K562 (cell line): ENCODE results near the gene PITHD1. TPM values are rescaled to one million over a fixed set of nuclear protein-coding genes. Genes with fewer than 3 reads are reported as not detected.
A peak's percentile ranks its signal among the peaks of the same experiment; 100 is the strongest.

ENCODE experiments used
- ATAC-seq: fragments of 200-7000 bp; cut with Tn5 transposase; 3 replicates; pipeline ENCODE4 v1.9.1; 2020; ENCODE audit warnings: moderate library complexity
- BruUV-seq: library from RNA; stranded (reverse); fragments of 400-500 nt; replicated peaks from 2 replicates; lab custom pipeline; 2021; lab: Mats Ljungman, UMichigan
- CTCF ChIA-PET: fragments of 300-600 bp; formaldehyde crosslinking; extraction: SDS; loops from one replicate; lab custom pipeline; 2021; ENCODE audit warnings: low intra/inter-chr PET ratio; lab: Yijun Ruan, JAX
- POLR2A ChIA-PET: fragments of 300-600, 350-650 bp; sonication (Branson Sonifier 250); formaldehyde crosslinking; extraction: SDS; loops from one replicate; lab custom pipeline; 2021; ENCODE audit warnings: antibody characterized with exemption, inconsistent platforms; lab: Yijun Ruan, JAX
- DNase-seq, 4 experiments: peaks; one replicate each; pipeline versions ENCODE4 v3.0.0 to v3.0.0-alpha.2; 2011 to 2018; ENCODE audit warnings: low spot score in 3 of 4, mixed read lengths in 3 of 4; ENCODE audit errors: extremely low read depth in 1 of 4
- FAIRE-seq: peaks from 2 replicates; lab custom pipeline; 2011; peaks lifted over from hg19 to GRCh38; lab: Jason Lieb, UNC
- H2AFZ ChIP-seq: 2 replicates; pipeline ENCODE4 v1.6.0; 2011; ENCODE audit warnings: low read depth, low read length, control low read depth, inconsistent platforms
- H3K27ac ChIP-seq: fragments of 200-600 bp; 3 replicates; pipeline ENCODE4 v1.8.0; 2011; ENCODE audit warnings: low read depth, mild to moderate bottlenecking, control low read depth, inconsistent platforms, low read length, moderate library complexity, mixed read lengths; ENCODE audit errors: extremely low read depth
- H3K27me3 ChIP-seq, 2 experiments: fragments of 300-600 bp in 1 of 2; 2 replicates in 1 of 2; 3 replicates in 1 of 2; pipeline versions ENCODE4 v1.6.0 to v1.8.0; 2011; ENCODE audit warnings: inconsistent platforms in 2 of 2, low read length in 2 of 2, mild to moderate bottlenecking in 1 of 2, mixed read lengths in 1 of 2, moderate library complexity in 1 of 2; ENCODE audit not compliant: control insufficient read depth in 2 of 2, insufficient read depth in 2 of 2
- H3K36me3 ChIP-seq: fragments of 300-600 bp; 3 replicates; pipeline ENCODE4 v1.8.0; 2011; ENCODE audit warnings: mild to moderate bottlenecking, low read length, inconsistent platforms; ENCODE audit not compliant: control insufficient read depth, insufficient read depth
- H3K4me1 ChIP-seq, 2 experiments: fragments of 200-600 bp in 1 of 2; replicated peaks in 1 of 2; 2 replicates in 1 of 2; 3 replicates in 1 of 2; pipeline versions ENCODE4 v1.5.1 to v1.8.0; 2011; ENCODE audit warnings: inconsistent platforms in 2 of 2, low read length in 2 of 2, mild to moderate bottlenecking in 1 of 2, mixed read lengths in 1 of 2, moderate library complexity in 1 of 2; ENCODE audit not compliant: control insufficient read depth in 2 of 2, insufficient read depth in 2 of 2
- H3K4me2 ChIP-seq: 2 replicates; pipeline ENCODE4 v1.6.1; 2011; ENCODE audit warnings: low read length, control low read depth, inconsistent platforms, mixed read lengths; ENCODE audit not compliant: insufficient read depth
- H3K4me3 ChIP-seq: fragments of 200-600 bp; sonication (generic), shearing (Covaris generic); 2 replicates; pipeline ENCODE4 v1.5.1; 2016; ENCODE audit warnings: control low read depth, inconsistent platforms
- H3K79me2 ChIP-seq: fragments of 200-600 bp; 3 replicates; pipeline ENCODE4 v1.8.0; 2011; ENCODE audit warnings: low read length, inconsistent platforms; ENCODE audit not compliant: control insufficient read depth, insufficient read depth
- H3K9ac ChIP-seq, 2 experiments: 2 replicates each; pipeline versions ENCODE4 v1.6.0 to v1.6.1; 2011; ENCODE audit warnings: low read depth in 2 of 2, low read length in 2 of 2, control low read depth in 1 of 2, inconsistent platforms in 1 of 2, mild to moderate bottlenecking in 1 of 2, mixed read lengths in 1 of 2; ENCODE audit not compliant: insufficient read depth in 1 of 2
- H3K9me1 ChIP-seq: one replicate; pipeline ENCODE4 v1.6.0; 2011; ENCODE audit warnings: inconsistent platforms, mild to moderate bottlenecking, low read length, moderate library complexity; ENCODE audit not compliant: control insufficient read depth, insufficient read depth
- H3K9me3 ChIP-seq: replicated peaks from 2 replicates; pipeline ENCODE4 v1.5.1; 2011; ENCODE audit warnings: low read depth, low read length, inconsistent platforms; ENCODE audit not compliant: control insufficient read depth, insufficient read depth
- H4K20me1 ChIP-seq: replicated peaks from 2 replicates; pipeline ENCODE4 v1.6.1; 2011; ENCODE audit warnings: low read length, inconsistent platforms, mixed read lengths; ENCODE audit not compliant: control insufficient read depth, insufficient read depth
- ADNP ChIP-seq: fragments of 200-800 bp; sonication (Bioruptor generic); IDR thresholded peaks from 2 replicates; pipeline ENCODE4 v1.6.1; 2016; ENCODE audit warnings: missing genetic modification characterization, missing compliant biosample characterization
- CBFA2T3 ChIP-seq: fragments of 450-650 bp; IDR thresholded peaks from 2 replicates; pipeline ENCODE4 v1.6.1; 2017
- ESRRA ChIP-seq: fragments of 450-650 bp; IDR thresholded peaks from 2 replicates; pipeline ENCODE4 v1.6.1; 2014; ENCODE audit warnings: low read depth, mild to moderate bottlenecking, moderate library complexity, borderline replicate concordance
- FOXK1 ChIP-seq: sonication (generic); formaldehyde crosslinking; IDR thresholded peaks from 2 replicates; pipeline ENCODE4 v1.8.0; 2022; ENCODE audit warnings: missing genetic modification reagents, mild to moderate bottlenecking, borderline replicate concordance
- KDM1A ChIP-seq, 2 experiments: fragments of 450-650 bp; IDR thresholded peaks; 2 replicates each; pipeline ENCODE4 v1.6.1; 2016; ENCODE audit warnings: mild to moderate bottlenecking in 2 of 2
- LCOR ChIP-seq: sonication (generic); formaldehyde crosslinking; IDR thresholded peaks from 2 replicates; pipeline ENCODE4 v1.8.0; 2022; ENCODE audit warnings: mild to moderate bottlenecking, missing genetic modification reagents
- MYNN ChIP-seq, 2 experiments: sonication (generic); formaldehyde crosslinking in 1 of 2; IDR thresholded peaks; 2 replicates each; pipeline versions ENCODE4 v1.5.0 to v1.6.1; 2016 to 2020; ENCODE audit warnings: antibody characterized with exemption in 1 of 2, missing genetic modification reagents in 1 of 2
- NR2C1 ChIP-seq, 2 experiments: fragments of 450-650 bp; IDR thresholded peaks; 2 replicates each; pipeline ENCODE4 v1.6.1; 2017; ENCODE audit warnings: mild to moderate bottlenecking in 2 of 2, antibody characterized with exemption in 1 of 2, inconsistent platforms in 1 of 2, missing compliant biosample characterization in 1 of 2, missing genetic modification characterization in 1 of 2
- TRIM28 ChIP-seq: fragments of 450-650 bp; IDR thresholded peaks from 2 replicates; pipeline ENCODE4 v1.6.1; 2017
- WGBS: fragments of 100-300 bp; shearing (Covaris generic); methylation state at CpG from one replicate; pipeline ENCODE4 v1.1.6; 2016; ENCODE audit warnings: low coverage, mixed read lengths; ENCODE audit not compliant: insufficient coverage; ENCODE audit errors: missing lambda C conversion rate; 5-methylcytosine and 5-hydroxymethylcytosine counted together
- in situ Hi-C: fragments of 300-500 bp; cut with MboI; formaldehyde crosslinking; loops from 4 replicates; pipeline ENCODE4 v1.15.0; 2018; ENCODE audit warnings: inconsistent platforms, mixed read lengths
- intact Hi-C: fragments of 100-400 bp; cut with micrococcal nuclease; formaldehyde crosslinking; loops from 2 replicates; pipeline ENCODE4 v1.14.2; 2022
- polyA plus RNA-seq, 8 experiments: library from polyadenylated mRNA; depleted of rRNA in 4 of 8; stranded (reverse) in 5 of 8; unstranded in 3 of 8; fragments of >200 nt; fragmentation: Nextera tagmentation in 2 of 8; fragmentation: Illumina TruSeq in 1 of 8; extraction: Ambion mirVana in 2 of 8; extraction: Trizol in 1 of 8; gene quantifications; 2 replicates each; pipeline versions ENCODE4 v1.2.1 to v1.2.3, GENCODE V29; 2011 to 2014; ENCODE audit warnings: inconsistent platforms in 1 of 8, missing spikeins in 1 of 8
- total RNA-seq, 7 experiments: library from RNA; depleted of rRNA in 6 of 7; stranded (reverse); fragments of >200 nt in 6 of 7; fragmentation: Illumina TruSeq in 2 of 7; extraction: Trizol in 2 of 7; gene quantifications; 2 replicates each; pipeline versions ENCODE4 v1.2.1 to v1.2.3, GENCODE V29; 2011 to 2021; ENCODE audit warnings: low replicate concordance in 1 of 7
- TF ChIP-seq, protein P1 (sequence below): sonication (generic); formaldehyde crosslinking; IDR thresholded peaks from 2 replicates; pipeline ENCODE4 v1.8.1; 2023; ENCODE audit warnings: mild to moderate bottlenecking, missing genetic modification reagents
- TF ChIP-seq, protein P2 (sequence below): fragments of 450-650 bp; conservative IDR thresholded peaks from 2 replicates; pipeline ENCODE4 v1.6.1; 2016; ENCODE audit warnings: missing genetic modification characterization, low read depth, mild to moderate bottlenecking, control low read depth, missing compliant biosample characterization
- TF ChIP-seq, protein P3 (sequence below): fragments of 250-450 bp; sonication (Bioruptor Pico); IDR thresholded peaks from 2 replicates; pipeline ENCODE4 v1.4.0; 2020; ENCODE audit warnings: mild to moderate bottlenecking, moderate library complexity, borderline replicate concordance

The PITHD1 gene
- total and polyA plus RNA-seq, 9 of the 15 experiments (the other 6 are each of a cell fraction or from before 2014, with no cell fraction given) = 46.5 to 175 (median 149) TPM

DNA sequence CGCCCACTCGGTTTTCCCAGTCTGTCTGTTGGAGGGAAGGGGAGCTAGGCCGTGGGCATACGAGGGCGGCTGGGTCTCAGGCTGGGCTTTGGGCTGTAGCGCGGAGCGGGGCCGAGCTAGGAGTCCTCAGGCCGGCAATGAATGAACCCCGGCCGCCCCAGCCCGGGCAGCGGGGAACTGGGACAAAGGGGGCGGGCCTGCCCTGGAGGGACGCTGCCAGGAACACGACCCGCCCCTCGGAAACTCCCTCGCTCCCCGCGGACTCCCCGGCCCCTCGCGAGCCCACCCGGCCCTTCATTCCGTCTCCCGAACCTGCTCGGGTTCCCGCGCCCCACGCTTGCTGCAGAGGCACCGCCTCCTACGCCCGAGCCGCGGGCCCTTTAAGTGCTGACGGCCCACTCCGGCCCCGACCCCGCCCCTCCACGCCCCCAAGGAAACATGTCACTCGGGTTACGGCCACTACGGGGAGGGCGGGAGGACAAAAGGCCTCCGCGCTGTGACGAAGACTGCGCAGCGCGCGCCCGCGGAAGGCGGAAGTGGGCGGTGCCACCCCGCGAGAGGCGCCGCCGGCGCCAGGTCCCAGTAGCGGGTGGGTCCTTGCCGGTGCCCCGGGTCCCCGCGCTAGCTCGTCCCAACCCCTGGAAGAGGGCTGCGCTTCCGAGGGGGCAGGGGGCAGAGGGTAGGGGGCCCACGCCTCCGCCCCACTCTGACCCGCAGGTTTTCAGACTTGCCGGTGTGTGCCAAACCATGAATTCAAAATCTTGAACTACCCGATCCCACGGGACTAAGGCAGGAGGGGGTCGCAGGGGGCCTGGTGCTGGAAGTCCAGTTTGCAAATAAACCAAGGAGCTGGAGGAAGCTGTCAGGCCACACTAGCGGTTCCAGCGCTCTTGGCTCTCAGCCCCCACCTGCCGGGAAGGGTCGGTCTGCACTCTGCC lies 22.5 kb downstream of the PITHD1 start, which contains the start of gene GALE (continued):
- no peak for TF ChIP-seq ESRRA
- 0 out of 2 replicates have a peak, but pooled peaks have one; percentile 1 for TF ChIP-seq LCOR (CRISPR knock-in tag)
- TF ChIP-seq, protein P1, sequence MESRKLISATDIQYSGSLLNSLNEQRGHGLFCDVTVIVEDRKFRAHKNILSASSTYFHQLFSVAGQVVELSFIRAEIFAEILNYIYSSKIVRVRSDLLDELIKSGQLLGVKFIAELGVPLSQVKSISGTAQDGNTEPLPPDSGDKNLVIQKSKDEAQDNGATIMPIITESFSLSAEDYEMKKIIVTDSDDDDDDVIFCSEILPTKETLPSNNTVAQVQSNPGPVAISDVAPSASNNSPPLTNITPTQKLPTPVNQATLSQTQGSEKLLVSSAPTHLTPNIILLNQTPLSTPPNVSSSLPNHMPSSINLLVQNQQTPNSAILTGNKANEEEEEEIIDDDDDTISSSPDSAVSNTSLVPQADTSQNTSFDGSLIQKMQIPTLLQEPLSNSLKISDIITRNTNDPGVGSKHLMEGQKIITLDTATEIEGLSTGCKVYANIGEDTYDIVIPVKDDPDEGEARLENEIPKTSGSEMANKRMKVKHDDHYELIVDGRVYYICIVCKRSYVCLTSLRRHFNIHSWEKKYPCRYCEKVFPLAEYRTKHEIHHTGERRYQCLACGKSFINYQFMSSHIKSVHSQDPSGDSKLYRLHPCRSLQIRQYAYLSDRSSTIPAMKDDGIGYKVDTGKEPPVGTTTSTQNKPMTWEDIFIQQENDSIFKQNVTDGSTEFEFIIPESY = peak; percentile 74
- no peak for TF ChIP-seq ADNP (tag)

DNA sequence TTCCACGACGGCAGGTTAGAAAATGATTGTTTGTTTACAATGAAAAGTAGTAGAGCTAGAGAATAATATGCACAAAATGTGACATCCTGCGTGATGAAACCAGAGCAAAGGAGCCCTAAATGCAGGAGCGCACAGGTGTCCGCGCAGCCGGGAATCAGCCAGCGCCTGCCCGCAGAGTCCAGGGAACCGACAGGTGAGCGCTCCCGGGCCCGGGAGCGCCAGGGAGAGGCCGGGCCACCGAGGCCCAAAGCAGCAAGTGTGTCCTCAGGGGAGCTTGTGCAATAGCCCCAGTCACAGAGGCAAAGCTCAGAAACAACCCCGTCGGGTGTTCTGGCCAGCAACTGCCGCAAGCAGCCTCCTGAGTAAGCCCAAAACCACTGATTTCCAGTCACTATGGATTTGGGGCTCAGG lies 23.1 kb downstream of the PITHD1 start:
- in situ Hi-C loops = no loop called here
- TSS peak; percentile 61 for BruUV-seq
- Histone ChIP-seq H3K36me3 (peaks cover 30% of the 10 kb centered on the region; the same call in 2 of the 3 replicates), H3K4me1 (peaks cover 21 to 35% of the 10 kb centered on the region in 2 experiments), H3K4me2 (peak overlapping the region; percentile 96), H3K27ac (peak overlapping the region; percentile 74), H3K9me1 (peaks cover 5% of the 10 kb centered on the region), H3K79me2 (peaks cover 24% of the 10 kb centered on the region), H4K20me1 (no peaks in the 10 kb centered on the region), H3K27me3 (no peaks in the 10 kb centered on the region), H3K9me3 (no peaks in the 10 kb centered on the region), H2AFZ (peak overlapping the region; percentile 69), H3K4me3 (peak overlapping the region; percentile 80), H3K9ac (peak overlapping the region; percentile 93 to 98)
- no peak for FAIRE-seq
- intact Hi-C loops = loop anchor here (2.0 kb wide), 1 partner anchor 29 kb away; no protein-coding TSS in a partner anchor
- DNase-seq = no peak
- CTCF ChIA-PET = no interaction called here
- 26% methylated on average over 19 of the region's 19 CpGs for WGBS
- 0 out of 3 replicates have a peak, but pooled peaks have one; percentile 0 for ATAC-seq
- POLR2A ChIA-PET = interaction anchor here (0.6 to 6.8 kb wide), 11 partner anchors 10 to 884 kb away, joined by 3 to 71 read pairs (median 3); partner anchors contain the start of genes LYPLA2, PITHD1 and PNRC2
- TF ChIP-seq FOXK1 (CRISPR knock-in tag) (no peak), LCOR (CRISPR knock-in tag) (no peak), KDM1A (IDR thresholded peaks at IDR 0.05) (no peak), MYNN (IDR thresholded peaks at IDR 0.05) (no peak), MYNN (CRISPR knock-in tag; IDR thresholded peaks at IDR 0.05) (no peak), CBFA2T3 (no peak), TRIM28 (no peak), NR2C1 (IDR thresholded peaks at IDR 0.05) (no peak), NR2C1 (tag; IDR thresholded peaks at IDR 0.05) (no peak)
- TF ChIP-seq, protein P2, sequence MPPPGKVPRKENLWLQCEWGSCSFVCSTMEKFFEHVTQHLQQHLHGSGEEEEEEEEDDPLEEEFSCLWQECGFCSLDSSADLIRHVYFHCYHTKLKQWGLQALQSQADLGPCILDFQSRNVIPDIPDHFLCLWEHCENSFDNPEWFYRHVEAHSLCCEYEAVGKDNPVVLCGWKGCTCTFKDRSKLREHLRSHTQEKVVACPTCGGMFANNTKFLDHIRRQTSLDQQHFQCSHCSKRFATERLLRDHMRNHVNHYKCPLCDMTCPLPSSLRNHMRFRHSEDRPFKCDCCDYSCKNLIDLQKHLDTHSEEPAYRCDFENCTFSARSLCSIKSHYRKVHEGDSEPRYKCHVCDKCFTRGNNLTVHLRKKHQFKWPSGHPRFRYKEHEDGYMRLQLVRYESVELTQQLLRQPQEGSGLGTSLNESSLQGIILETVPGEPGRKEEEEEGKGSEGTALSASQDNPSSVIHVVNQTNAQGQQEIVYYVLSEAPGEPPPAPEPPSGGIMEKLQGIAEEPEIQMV (tag) = no peak
- TF ChIP-seq, protein P3, sequence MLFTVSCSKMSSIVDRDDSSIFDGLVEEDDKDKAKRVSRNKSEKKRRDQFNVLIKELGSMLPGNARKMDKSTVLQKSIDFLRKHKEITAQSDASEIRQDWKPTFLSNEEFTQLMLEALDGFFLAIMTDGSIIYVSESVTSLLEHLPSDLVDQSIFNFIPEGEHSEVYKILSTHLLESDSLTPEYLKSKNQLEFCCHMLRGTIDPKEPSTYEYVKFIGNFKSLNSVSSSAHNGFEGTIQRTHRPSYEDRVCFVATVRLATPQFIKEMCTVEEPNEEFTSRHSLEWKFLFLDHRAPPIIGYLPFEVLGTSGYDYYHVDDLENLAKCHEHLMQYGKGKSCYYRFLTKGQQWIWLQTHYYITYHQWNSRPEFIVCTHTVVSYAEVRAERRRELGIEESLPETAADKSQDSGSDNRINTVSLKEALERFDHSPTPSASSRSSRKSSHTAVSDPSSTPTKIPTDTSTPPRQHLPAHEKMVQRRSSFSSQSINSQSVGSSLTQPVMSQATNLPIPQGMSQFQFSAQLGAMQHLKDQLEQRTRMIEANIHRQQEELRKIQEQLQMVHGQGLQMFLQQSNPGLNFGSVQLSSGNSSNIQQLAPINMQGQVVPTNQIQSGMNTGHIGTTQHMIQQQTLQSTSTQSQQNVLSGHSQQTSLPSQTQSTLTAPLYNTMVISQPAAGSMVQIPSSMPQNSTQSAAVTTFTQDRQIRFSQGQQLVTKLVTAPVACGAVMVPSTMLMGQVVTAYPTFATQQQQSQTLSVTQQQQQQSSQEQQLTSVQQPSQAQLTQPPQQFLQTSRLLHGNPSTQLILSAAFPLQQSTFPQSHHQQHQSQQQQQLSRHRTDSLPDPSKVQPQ (CRISPR knock-in tag) = no peak
